HG03460 (cell line): Measurements from ENCODE around the gene TPCN2.
"Not testable (repeated sequence)": the region's sequence is repeated elsewhere in the genome, so short reads cannot be mapped to it uniquely, and the experiment has no call there.

ENCODE experiments used
- ATAC-seq: cut with Tn5 transposase; IDR thresholded peaks from one replicate; pipeline ENCODE4 v1.9.1; 2021; ENCODE audit not compliant: unreplicated experiment

TPCN2 gene

GRCh38 chr11:69144316-69145049, 95.8 kb downstream of the TPCN2 start:
- ATAC-seq: no peak

DNA sequence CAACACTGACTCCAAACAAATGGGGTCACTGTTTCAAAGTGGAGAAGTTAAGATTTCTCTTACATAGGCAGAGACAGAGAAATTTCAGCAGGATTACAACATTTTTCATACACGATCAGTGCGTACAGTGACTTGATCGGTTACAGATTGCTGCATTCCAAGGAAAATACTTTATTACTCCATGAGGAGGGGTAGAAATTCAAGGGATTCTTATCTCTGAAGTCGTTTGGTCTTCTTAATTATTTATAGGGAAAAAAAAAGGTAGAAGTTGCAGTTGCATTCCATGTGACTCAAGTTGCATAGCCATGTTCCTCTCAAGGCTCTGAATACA, 96.3 kb downstream of the TPCN2 start:
- no peak for ATAC-seq

DNA sequence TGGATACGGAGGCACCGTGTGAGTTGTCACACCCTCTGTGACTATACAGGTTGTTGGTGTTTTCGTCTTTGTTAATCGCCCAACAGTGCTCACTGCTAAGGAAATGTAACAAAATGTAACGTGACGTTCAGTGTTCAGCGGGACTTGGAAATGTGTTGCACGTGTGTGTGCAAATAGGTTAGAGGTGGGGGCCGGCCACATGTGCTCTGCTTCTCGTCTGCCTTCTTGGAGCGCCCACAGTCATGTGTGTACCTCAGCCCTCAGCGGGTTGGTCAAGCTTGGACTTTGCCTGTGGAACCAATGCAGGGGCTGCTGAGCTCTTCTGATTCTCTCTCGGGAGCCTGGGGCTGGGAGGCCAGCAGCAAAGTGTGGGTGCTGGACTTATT, 99.6 kb downstream of the TPCN2 start:
- ATAC-seq: no peak

GRCh38 chr11:69148806-69149205, 100.1 kb downstream of the TPCN2 start:
- no peak for ATAC-seq

- ATAC-seq: not testable (repeated sequence)
Observed at GRCh38 chr11:69149338-69150045, 100.8 kb downstream of the TPCN2 start.

- no peak for ATAC-seq
Observed at GRCh38 chr11:69150175-69150574, 101.4 kb downstream of the TPCN2 start.

DNA sequence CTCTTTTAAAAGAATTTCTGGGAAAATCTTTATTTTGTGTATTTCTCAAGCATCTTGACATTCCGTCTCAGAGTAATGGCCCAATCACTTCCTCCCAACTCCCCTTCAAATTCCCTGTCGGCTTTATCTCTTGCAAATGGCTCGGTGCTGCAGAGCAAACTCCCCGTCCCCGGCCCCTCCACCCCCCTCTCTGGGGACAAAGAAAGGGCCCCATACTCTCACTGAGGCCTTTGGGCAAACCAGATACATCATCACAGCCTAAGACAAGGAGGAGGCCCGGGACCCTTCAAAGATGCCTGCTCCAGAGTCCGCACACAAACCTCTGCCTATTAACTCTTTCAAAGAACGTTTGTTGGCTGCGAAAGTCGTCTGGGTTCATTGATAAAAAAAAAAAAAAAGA, 103.1 kb downstream of the TPCN2 start:
- no peak for ATAC-seq

DNA sequence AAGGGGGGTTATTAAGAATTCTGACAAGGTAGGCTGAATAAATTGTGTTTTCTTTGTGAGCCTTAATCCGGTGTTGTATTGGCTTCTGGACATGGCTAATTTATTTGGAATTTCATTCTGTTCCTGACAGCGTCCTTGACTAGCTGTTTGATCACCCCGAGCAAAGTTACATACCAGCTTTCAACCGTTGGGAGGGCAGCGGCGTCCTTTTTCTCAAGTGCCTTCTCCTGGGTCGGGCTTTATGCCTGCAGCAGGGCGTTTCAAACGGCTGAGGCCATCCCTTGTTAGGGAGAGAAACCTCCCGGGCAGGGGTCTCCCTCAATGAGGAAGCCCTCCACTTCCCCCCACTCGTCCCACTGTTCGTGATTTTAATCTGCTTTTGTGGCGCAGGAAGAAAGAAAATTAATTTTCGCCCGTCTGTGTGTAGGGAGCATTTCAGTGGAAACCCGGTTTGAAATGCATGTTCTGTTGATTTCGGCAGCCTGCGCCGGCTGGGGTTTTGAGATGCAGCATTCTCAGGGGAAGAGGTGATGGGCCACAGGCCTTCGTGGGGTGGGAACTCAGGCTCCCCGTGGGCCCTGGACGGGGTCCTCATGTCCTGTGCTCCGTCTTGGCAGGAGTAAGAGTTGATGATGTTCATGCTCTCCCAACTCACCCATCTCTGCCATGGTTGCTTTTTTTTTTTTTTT, 104.1 kb downstream of the TPCN2 start:
- ATAC-seq: no peak

GRCh38 chr11:69153661-69154060, 104.9 kb downstream of the TPCN2 start:
- ATAC-seq: no peak

- ATAC-seq: no peak
Observed at GRCh38 chr11:69154211-69154913, 105.6 kb downstream of the TPCN2 start.

GRCh38 chr11:69154938-69155301, 106.2 kb downstream of the TPCN2 start:
- ATAC-seq: no peak

- ATAC-seq: no peak
Observed at GRCh38 chr11:69155302-69156234, 106.8 kb downstream of the TPCN2 start, which contains the start of gene SMIM38. Gene SMIM38, plus strand, starts transcription at chr11:69155935. Its CDS starts 1,912 bp downstream, at chr11:69157847.

GRCh38 chr11:69156235-69156639, 107.5 kb downstream of the TPCN2 start:
- ATAC-seq: no peak

DNA sequence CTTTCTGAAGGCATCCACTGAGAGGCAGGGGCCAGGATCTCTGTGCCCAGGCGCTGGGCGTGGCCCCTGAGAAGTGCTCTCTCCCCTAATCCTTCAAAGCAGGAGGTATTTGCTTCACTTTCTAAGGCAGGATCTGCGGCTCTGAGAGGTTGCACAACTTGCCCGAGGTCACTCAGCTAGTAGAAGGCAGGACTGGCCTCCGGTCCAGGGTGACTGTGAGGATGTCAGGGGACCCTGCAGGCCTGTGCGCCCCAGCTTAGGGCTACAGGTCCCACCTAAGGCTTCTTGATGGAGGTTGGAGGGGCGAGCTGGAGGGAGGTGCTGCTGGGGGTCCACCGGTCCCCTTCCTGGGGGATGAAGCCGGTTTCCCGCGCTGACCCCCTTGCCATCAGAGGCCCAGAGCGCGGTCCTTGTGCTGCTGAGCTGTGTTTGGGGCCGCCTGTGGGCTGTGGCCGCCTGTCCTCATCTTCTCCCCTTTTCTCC, 108.0 kb downstream of the TPCN2 start:
- no peak for ATAC-seq

DNA sequence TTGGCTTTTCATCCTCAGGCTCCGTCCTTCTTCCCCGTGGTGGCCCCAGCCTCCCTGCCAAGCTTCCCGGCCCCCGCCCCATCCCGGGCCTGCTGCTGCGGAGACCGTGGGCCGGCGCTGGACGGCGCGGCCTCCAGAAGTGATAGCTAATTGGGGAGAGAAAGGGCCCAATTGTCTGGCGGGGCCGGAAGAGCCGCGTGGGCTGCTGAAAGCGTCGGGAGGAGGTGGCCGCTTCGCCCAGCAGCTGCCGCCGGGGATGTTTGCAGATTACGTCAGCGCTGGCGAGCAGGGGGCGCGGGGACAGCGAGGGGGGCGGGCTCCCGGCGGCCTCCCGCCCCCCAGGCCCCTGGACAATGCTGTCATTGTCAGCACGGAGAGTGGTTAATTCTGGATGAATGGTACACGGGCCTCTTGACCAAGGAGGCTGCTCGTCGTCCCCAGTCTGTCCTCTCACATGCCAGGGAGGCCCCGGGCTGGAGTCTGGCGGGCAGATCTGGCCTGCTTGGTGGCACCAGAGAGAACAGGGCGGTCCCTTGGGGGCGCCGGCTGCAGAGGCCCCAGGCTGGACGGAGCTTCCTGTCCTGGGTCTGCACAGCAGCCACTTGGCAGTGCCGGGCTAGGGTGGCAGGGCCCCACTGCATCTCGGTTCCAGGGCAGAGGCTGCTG, 108.6 kb downstream of the TPCN2 start:
- no peak for ATAC-seq

GRCh38 chr11:69157822-69158231, 109.1 kb downstream of the TPCN2 start:
- no peak for ATAC-seq

- no peak for ATAC-seq
Observed at GRCh38 chr11:69158301-69159149, 109.8 kb downstream of the TPCN2 start.

GRCh38 chr11:69159150-69159852, 110.6 kb downstream of the TPCN2 start:
- no peak for ATAC-seq
